HG03097 (cell line): ENCODE results near the gene CASP10.

ENCODE experiments used
- ATAC-seq: cut with Tn5 transposase; IDR thresholded peaks from one replicate; pipeline ENCODE4 v1.9.1; 2021; ENCODE audit not compliant: unreplicated experiment, low FRiP score

Gene CASP10

GRCh38 chr2:201195331-201195730, 12.4 kb downstream of the CASP10 start:
- ATAC-seq, result no peak

DNA sequence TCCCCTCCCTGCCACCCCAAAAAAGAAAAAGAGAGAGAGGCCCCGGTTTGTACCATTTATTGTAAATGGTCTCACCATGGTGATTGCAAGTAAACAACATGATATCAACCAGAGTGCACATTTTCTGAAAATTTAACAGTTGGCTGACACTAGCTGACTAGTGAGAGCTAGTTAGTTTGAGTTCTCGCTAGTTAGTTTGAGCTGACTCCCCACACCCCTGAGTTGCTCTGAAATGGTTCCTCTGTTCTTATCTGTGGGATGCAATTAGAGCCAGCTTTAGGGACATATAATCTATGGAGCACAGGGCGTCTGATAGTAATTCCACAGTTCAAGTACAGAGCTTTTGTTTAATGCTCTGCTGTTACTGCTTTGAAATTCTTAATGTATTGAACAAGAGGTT, 13.1 kb downstream of the CASP10 start:
- no peak for ATAC-seq

DNA sequence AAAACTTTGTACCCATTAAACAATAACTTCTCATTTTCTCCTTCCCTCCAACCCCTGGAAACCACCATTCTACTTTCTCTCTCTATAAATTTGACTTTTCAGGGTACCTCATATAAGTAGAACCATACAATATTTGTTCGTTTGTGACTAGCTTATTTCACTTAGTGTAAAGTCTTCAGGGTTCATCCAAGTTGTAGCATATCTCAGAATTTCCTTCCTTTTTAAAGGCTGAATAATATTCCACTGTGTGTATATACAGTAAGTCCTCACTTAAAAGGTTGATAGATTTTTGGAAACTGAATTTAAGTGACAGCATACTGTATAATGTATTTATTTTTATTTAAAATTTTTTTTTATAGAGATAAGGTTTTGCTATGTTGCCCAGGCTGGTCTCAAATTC, 13.9 kb downstream of the CASP10 start:
- no peak for ATAC-seq

DNA sequence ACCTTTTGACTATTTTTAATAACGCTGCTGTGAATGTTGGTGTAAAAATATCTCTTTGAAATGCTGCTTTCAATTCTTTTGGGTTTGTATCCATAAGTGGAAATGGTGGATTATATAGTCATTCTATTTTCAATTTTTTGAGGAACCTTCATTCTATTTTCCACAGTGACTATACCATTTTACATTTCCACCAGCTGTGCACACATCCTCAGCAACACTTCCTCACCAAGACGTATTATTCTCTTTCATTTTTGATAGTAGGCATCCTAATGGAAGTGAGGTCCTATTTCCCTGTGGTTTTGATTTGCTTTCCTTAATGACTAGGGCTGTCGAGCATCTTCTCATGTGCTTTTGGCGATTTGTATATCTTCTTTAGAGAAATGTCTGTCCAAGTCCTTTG, 14.8 kb downstream of the CASP10 start:
- ATAC-seq, result no peak

- no peak for ATAC-seq
Observed at GRCh38 chr2:201199847-201200246, 16.9 kb downstream of the CASP10 start.

DNA sequence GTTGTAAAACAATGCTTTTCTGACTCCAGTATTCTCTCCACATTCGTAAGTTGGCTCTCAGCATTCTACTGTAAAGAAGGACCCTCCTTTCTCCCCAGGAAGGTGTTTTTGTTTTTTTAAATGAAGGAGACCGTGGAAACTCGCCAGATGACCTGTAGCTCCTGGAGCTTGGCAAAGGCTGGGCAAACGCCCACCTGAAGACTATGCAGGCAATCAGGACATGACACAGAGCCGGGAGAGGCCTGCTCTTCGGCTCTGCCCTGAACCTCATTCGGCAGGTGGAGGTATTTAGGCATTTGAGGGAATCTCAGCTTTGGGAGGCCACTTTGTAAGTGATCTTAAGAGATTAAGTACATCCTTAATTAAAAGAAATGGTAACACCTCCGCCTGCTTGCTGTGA, 17.4 kb downstream of the CASP10 start:
- ATAC-seq, result no peak

DNA sequence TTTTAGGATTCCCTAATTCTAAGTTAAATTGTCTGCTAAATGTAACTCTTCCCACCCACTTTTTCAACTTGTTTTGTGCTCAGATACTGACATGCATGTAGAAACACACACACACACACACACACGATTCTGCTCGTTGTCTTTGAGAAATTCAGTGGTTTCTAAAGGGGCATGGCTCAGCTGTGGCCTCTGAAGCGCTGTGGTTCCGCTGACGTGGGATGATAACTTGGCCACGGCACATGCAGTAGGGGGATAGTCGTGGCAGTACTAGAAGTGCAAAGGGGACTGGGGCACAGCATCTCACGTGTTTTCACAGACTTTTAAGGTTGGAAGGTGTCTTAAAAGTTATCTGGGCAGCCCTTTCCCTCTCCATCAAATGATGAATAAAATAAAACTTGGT, 18.4 kb downstream of the CASP10 start:
- ATAC-seq, result no peak

- ATAC-seq, result no peak
Observed at GRCh38 chr2:201203916-201204654, 21.1 kb downstream of the CASP10 start.

- no peak for ATAC-seq
Observed at GRCh38 chr2:201204655-201205514, 21.9 kb downstream of the CASP10 start.

DNA sequence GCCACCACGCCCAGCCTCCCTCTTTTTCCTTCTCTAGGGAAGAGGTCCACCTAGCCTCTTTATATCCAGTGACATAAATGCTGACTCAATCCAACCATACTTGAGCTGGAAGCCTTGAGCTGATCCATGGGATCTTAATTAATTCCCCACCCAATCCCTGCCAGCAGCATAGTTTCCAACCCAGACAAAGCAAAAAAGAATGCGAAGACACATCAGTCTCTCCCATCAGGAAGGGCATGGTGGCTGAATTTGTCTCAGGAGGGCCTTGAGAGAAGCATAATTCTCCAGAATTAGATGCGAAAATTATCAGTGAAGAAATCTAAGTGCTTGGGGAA, 22.5 kb downstream of the CASP10 start:
- no peak for ATAC-seq

DNA sequence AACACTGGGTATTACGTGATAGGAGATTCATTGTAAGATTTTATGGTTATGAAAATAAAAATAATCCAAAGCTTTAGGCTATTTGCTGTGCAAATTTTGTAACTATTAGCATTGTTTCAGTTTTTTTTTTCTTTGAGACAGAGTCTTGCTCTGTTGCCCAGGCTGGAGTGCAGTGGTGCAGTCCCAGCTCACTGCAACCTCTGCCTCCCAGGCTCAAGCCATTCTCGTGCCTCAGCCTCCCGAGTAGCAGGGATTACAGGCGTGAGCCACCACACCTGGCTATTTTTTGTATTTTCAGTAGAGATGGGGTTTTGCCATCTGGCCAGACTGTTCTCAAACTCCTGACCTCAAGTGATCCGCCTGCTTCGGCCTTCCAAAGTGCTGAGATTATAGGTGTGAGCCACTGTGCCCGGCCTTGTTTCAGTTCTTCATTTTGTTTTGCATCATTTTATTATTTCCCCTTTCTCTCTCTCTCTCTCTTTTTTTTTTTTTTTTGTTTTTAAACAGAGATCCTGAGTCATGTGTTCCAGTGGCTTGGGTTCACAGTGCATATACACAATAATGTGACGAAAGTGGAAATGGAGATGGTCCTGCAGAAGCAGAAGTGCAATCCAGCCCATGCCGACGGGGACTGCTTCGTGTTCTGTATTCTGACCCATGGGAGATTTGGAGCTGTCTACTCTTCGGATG, 25.8 kb downstream of the CASP10 start:
- peak; percentile 67 for ATAC-seq

- ATAC-seq, result no peak
Observed at GRCh38 chr2:201215963-201216362, 33.0 kb downstream of the CASP10 start.

- ATAC-seq, result no peak
Observed at GRCh38 chr2:201216918-201217317, 34.0 kb downstream of the CASP10 start.

DNA sequence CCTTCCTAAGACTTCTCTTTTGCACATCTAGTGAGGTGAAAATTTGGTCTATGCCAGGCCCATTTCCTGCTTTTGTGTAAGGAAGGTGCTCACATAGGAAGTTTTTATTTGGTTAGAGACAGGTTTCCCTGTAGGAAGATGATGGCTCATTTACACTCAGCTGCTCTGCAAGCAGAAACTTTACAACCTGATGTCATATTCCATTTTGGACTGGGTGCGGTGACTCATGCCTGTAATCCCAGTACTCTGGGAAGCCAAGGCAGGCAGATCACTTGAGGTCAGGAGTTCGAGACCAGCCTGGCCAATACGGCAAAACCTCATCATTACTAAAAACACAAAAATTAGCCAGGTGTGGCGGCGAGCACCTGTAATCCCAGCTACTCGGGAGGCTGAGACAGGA, 35.8 kb downstream of the CASP10 start:
- no peak for ATAC-seq

- no peak for ATAC-seq
Observed at GRCh38 chr2:201219328-201220096, 36.6 kb downstream of the CASP10 start.

DNA sequence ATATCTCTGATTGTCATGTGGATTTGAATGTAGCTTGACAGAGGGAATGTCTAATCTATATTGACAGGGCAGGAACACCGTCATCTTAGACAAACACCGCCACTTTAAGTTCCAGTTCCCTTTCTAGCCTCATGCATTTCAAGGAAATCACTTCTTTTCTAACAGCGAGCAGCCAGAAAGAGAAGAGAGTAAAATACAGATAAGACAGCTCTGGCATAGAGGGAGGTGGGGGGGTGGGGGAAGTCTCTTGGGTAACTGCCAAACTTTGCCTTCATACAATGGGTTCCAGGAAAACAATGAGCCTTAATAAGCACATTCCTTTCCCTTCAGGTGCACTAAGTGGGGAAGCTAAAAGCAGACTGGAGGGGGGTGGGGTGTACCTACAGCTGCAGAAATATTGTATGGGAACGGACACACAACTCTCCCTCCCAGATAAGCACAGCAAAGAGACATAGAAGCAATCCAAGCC, 37.2 kb downstream of the CASP10 start:
- no peak for ATAC-seq

- peak; percentile 69 for ATAC-seq
Observed at GRCh38 chr2:201223089-201224073, 40.4 kb downstream of the CASP10 start.

GRCh38 chr2:201228271-201228911, 45.5 kb downstream of the CASP10 start:
- ATAC-seq, result no peak

- ATAC-seq, result no peak
Observed at GRCh38 chr2:201228912-201229290, 46.0 kb downstream of the CASP10 start.
